GM12873 (cell line): Measurements from ENCODE around the gene CCNL1.

Experiments used
- TF ChIP-seq, protein P1 (sequence below): IDR thresholded peaks from 2 replicates; pipeline ENCODE4 v1.5.1; 2012; ENCODE audit warnings: low read depth, mild to moderate bottlenecking, moderate library complexity, low read length, control low read depth; ENCODE audit not compliant: insufficient read depth; ENCODE audit errors: missing control alignments

The CCNL1 gene

GRCh38 chr3:157133434-157134320 lies 26.3 kb downstream of the CCNL1 start:
- TF ChIP-seq, protein P1, sequence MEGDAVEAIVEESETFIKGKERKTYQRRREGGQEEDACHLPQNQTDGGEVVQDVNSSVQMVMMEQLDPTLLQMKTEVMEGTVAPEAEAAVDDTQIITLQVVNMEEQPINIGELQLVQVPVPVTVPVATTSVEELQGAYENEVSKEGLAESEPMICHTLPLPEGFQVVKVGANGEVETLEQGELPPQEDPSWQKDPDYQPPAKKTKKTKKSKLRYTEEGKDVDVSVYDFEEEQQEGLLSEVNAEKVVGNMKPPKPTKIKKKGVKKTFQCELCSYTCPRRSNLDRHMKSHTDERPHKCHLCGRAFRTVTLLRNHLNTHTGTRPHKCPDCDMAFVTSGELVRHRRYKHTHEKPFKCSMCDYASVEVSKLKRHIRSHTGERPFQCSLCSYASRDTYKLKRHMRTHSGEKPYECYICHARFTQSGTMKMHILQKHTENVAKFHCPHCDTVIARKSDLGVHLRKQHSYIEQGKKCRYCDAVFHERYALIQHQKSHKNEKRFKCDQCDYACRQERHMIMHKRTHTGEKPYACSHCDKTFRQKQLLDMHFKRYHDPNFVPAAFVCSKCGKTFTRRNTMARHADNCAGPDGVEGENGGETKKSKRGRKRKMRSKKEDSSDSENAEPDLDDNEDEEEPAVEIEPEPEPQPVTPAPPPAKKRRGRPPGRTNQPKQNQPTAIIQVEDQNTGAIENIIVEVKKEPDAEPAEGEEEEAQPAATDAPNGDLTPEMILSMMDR: no peak

GRCh38 chr3:157132936-157133335 lies 27.0 kb downstream of the CCNL1 start:
- TF ChIP-seq, protein P1: no peak

GRCh38 chr3:157132341-157132740 lies 27.6 kb downstream of the CCNL1 start:
- TF ChIP-seq, protein P1: peak; percentile 5

DNA sequence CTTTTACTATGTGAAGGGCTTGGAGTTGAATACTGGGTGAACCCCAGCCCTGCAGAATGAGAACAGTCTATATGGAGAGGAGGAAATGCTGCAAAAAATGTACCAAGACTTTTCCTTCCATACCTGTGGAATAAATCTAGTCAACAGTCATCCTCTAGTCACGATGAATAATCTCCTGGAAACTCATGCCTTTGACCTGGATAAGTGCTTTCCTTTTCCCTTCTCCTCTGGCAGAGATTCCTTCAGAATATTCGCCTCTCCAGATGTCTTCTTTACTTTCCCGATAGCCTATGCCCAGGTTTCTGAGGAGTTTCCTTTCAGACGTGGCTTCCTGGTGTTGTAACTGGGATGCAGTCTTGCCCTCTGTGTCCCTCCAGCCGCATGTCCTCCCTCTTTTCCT lies 28.1 kb downstream of the CCNL1 start:
- TF ChIP-seq, protein P1: no peak

GRCh38 chr3:157130467-157131251 lies 29.3 kb downstream of the CCNL1 start:
- TF ChIP-seq, protein P1: peak; percentile 63

GRCh38 chr3:157129803-157130466 lies 30.0 kb downstream of the CCNL1 start:
- TF ChIP-seq, protein P1: no peak
